ENCODE data around the gene AHRR. TPM values are rescaled to one million over a fixed set of nuclear protein-coding genes. Genes with fewer than 3 reads are reported as not detected.

AHRR gene
- total RNA-seq, 1 donor, result 0.31 TPM

DNA sequence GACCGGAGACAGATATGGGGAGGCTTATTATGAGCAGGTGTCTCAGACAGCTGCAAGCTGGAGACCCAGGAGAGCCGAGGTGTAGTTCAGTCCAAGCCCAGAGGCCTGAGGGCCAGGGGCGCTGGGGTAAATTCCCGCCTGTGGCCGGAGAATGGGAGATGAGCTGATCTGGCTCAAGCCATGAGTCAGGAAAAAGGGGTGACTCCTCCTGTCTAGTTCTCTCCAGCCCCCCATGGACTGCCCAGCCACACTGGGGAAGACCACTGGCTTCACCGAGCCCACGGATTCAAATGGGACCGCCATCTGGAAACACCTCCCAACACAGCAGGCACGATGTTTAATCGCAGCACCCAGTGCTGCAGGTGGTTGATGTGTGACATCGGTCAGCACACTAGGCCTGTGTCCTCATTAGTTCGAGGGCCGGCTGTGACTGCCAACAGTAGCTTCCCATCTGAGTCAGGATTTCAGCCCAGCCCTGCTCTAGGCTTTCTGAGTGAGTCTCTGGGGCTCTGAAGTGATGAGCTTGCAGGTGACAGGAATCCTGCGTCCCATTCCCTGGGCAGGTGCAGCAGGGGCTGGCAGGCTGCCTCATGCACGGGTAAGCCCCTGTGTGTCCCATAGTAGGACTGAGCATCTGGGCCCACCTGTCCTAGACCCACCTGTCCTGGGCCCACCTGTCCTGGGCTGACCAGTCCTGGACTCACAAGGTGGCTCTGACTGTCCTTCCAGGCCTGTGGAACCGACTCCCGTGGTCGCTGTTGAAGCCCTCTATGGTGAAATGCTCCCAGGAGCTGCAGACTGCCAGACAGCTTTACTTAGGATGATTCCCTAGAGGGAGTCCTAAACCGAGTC lies 49.7 kb downstream of the AHRR start:
- Histone ChIP-seq H3K27me3 (ENCODE audit: insufficient read depth, low read length) (peaks cover 11% of the 10 kb centered on the region), H3K9me3 (ENCODE audit: low read depth, low read length) (no peaks in the 10 kb centered on the region), H3K4me1 (ENCODE audit: insufficient read depth, low read length) (peaks cover 12% of the 10 kb centered on the region), H3K4me3 (ENCODE audit: low read length) (no peak overlapping the region)

DNA sequence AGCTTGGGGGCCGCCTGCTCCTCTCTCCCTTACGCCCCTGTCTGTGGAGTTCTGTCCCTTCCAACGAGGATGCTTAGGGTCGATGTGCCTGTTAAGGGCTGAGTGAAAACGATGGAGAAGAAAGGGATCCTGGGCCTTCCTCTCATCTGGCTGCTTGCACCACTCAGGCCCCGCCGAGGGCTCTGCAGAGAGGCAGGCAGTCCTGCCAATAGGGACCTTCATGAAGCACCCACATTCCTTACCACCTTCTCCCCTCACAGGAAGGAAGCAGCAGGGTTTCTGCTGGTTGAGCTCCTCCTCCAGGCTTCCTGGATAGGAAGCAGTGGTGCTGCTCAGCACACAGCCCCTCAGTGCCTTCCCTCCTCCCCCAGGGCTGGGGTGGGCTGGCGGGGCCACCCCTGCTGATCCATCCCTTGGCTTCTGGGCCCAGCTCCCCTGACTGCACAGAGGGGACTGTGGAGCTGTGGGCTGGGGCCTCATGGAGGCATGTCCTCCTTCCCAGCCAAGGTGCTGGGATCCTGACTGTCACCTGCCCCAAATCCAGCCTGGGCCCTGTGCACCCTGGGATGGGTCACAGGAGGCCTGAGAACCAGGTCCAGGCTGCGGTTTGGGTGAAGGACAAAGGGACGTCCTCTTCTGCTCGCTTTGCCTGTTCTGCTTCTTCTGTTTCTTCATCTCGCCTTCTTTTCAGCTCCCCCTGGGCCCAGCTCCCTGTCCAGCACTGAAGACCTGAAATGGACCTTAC lies 50.5 kb downstream of the AHRR start:
- Histone ChIP-seq H3K4me1 (ENCODE audit: insufficient read depth, low read length) (peaks cover 12% of the 10 kb centered on the region), H3K27me3 (ENCODE audit: insufficient read depth, low read length) (peaks cover 11% of the 10 kb centered on the region), H3K4me3 (ENCODE audit: low read length) (no peak overlapping the region), H3K9me3 (ENCODE audit: low read depth, low read length) (no peaks in the 10 kb centered on the region)

- Histone ChIP-seq H3K9me3 (ENCODE audit: low read depth, low read length) (no peaks in the 10 kb centered on the region), H3K27me3 (ENCODE audit: insufficient read depth, low read length) (peaks cover 11% of the 10 kb centered on the region)
Observed at GRCh38 chr5:372556-372995, 51.1 kb downstream of the AHRR start.

GRCh38 chr5:372996-373709 lies 51.6 kb downstream of the AHRR start:
- Histone ChIP-seq H3K27me3 (ENCODE audit: insufficient read depth, low read length) (peaks cover 11% of the 10 kb centered on the region), H3K9me3 (ENCODE audit: low read depth, low read length) (no peaks in the 10 kb centered on the region), H3K4me1 (ENCODE audit: insufficient read depth, low read length) (peaks cover 12% of the 10 kb centered on the region), H3K4me3 (ENCODE audit: low read length) (no peak overlapping the region)

More at GRCh38 chr5:372556-372995, 51.1 kb downstream of the AHRR start:
- Histone ChIP-seq H3K4me1 (ENCODE audit: insufficient read depth, low read length) (peaks cover 12% of the 10 kb centered on the region), H3K4me3 (ENCODE audit: low read length) (no peak overlapping the region)

DNA sequence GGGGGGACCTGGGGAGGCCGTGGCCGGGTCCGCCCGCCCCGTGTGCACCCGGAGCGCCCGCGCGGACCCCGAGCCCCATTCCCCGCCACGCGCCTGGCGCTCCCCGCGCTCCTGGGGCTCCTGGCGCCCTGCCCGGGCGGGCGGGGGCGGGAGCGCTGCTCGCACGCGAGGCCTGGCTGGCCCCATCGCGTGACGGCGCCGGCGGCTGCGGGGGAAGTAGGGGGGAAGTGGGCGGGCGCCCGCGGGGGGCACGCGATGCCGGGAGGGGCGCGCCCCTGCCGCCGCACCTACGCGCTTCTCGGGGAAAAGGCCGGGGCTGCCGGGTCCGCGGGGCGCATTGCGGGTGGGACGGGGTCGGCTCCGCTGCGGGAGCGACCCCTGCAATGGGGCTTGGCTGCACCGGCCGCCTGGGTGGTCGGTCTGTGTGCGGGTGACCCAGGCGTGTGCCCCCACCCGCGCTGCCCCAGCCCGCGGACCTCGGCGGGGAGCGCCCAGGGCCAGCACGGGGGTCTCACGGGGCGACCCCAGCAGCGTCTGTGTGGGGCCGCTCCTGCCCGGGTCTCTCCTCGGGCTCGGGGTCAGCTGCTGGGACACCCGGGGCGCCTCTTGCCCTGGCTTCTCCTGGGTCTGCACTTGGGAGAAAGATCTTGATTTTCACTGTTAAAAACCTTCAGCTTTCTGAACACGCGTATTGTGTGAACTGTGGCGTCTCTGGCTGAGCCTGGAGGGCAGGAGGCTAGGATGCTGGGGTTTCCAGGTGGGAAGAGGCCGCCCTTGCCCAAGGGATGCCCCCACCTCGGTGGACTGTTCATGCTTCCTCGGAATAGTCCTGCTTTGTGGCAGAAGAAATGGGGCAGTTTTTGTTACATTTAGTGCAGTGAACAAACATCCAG lies 52.4 kb downstream of the AHRR start:
- Histone ChIP-seq H3K27me3 (ENCODE audit: insufficient read depth, low read length) (peaks cover 11% of the 10 kb centered on the region), H3K9me3 (ENCODE audit: low read depth, low read length) (no peaks in the 10 kb centered on the region), H3K4me3 (ENCODE audit: low read length) (no peak overlapping the region), H3K4me1 (ENCODE audit: insufficient read depth, low read length) (peaks cover 7% of the 10 kb centered on the region)

DNA sequence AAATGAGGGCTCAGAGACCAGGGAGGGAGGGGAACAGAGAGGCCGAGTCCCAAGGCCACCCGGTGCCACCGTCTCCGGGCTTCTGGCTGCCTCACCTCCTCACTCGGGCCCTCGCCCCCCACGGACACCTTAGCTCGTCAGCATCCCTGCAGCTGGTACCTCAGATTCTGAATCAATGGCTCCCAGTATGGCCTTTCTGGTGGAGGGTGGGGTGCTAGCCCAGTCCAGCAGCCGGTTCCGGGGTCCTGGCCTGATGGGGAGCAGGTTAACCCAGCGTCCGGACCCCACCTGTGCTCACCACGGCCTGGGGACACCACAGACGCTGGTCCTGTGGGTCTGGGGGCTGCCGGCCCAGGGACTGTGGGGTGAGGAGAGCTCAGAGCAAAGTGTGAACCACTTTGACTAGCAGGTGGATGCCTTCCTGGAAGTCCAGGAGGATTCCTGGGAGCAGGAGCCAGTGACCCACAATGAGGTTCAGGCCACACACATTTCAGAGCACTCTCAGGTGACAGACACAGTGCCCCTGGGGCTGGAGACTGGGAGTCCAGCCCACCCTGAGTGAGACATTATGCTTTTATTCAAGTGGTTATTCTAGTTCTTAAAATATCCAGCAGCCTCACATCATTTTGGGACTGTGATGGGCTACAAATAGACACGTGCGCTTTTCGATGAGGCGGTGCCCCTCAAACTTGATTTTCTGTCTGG lies 53.3 kb downstream of the AHRR start:
- no peak overlapping the region for H3K4me3 ChIP-seq (ENCODE audit: low read length)
- H3K27me3 ChIP-seq (ENCODE audit: insufficient read depth, low read length), result peaks cover 11% of the 10 kb centered on the region
- no peaks in the 10 kb centered on the region for H3K4me1 ChIP-seq (ENCODE audit: insufficient read depth, low read length)
- no peaks in the 10 kb centered on the region for H3K9me3 ChIP-seq (ENCODE audit: low read depth, low read length)

DNA sequence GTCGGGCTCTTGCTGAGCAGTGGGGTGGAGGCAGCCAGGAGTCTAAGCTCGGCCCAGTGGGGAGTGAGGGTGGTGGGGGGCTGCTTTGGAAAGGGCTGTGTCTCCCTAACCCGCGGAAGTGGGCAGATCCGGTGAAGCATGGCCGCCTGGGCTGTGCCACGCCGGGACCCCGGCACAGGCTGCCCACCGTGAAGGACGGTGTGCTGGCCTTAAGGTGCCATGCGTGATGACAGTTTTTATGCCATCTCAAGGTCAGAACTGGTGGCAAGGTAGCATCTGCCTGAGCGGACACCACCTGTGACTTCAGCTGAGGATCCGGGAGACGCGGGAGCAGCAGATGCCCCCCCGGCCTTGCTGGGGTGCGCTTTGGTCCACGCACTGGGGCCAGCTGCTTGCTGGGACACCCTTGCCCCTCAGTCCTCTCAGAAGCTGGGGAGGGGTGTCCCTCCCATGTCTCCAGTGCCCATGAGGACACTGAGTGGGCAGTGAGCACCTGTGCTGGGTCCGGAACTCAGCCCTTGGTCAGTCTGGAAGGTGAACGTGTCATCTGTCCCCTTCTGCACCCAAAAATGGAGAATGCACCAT lies 53.9 kb downstream of the AHRR start:
- Histone ChIP-seq H3K4me3 (ENCODE audit: low read length) (no peak overlapping the region), H3K27me3 (ENCODE audit: insufficient read depth, low read length) (peaks cover 11% of the 10 kb centered on the region), H3K9me3 (ENCODE audit: low read depth, low read length) (no peaks in the 10 kb centered on the region), H3K4me1 (ENCODE audit: insufficient read depth, low read length) (no peaks in the 10 kb centered on the region)

DNA sequence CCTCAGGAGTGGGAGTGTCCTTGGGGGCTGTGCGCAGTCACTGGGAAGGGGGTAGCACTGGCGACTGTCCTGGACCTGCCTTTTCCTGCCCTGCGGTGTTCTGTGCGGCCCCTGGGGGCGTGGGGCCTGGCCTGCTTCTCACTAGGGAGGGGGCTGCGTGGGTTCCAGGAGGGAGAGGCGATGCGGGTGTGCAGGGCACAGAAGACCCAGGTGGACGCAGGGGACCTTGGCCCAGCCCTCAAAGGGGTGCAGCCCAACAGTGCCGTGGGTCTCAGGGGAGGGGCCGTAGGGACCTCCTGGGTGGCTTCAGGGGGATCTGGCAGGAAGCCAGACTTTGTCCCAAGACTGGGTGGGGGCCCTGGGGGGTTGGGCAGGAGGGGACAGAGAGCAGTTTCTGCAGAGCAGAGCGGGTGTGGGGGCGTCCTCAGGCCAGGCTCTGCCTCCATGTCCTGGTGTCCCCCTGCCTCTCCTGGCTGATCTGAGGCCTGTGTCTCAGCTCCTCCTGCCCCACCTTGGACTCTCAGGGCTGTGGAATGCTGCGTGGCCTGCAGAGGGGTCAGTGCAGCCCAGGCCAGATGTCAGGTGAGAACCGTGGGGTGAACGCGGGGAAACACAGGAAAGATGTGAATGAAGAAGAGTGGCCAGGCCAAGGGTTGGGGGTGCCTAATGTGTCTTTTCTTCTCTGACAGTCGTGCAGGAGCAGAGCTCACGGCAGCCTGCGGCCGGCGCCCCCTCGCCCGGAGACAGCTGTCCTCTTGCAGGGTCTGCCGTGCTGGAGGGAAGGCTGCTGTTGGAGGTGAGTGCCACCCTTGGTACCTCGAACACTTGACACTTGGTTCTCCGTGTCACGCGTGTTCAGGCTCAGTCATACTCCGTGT lies 54.6 kb downstream of the AHRR start:
- Histone ChIP-seq H3K4me3 (ENCODE audit: low read length) (no peak overlapping the region), H3K27me3 (ENCODE audit: insufficient read depth, low read length) (peaks cover 11% of the 10 kb centered on the region), H3K4me1 (ENCODE audit: insufficient read depth, low read length) (no peaks in the 10 kb centered on the region), H3K9me3 (ENCODE audit: low read depth, low read length) (no peaks in the 10 kb centered on the region)

- Histone ChIP-seq H3K4me3 (ENCODE audit: low read length) (no peak overlapping the region), H3K27me3 (ENCODE audit: insufficient read depth, low read length) (peaks cover 11% of the 10 kb centered on the region), H3K4me1 (ENCODE audit: insufficient read depth, low read length) (no peaks in the 10 kb centered on the region), H3K9me3 (ENCODE audit: low read depth, low read length) (no peaks in the 10 kb centered on the region)
Observed at GRCh38 chr5:376799-377325, 55.3 kb downstream of the AHRR start.

DNA sequence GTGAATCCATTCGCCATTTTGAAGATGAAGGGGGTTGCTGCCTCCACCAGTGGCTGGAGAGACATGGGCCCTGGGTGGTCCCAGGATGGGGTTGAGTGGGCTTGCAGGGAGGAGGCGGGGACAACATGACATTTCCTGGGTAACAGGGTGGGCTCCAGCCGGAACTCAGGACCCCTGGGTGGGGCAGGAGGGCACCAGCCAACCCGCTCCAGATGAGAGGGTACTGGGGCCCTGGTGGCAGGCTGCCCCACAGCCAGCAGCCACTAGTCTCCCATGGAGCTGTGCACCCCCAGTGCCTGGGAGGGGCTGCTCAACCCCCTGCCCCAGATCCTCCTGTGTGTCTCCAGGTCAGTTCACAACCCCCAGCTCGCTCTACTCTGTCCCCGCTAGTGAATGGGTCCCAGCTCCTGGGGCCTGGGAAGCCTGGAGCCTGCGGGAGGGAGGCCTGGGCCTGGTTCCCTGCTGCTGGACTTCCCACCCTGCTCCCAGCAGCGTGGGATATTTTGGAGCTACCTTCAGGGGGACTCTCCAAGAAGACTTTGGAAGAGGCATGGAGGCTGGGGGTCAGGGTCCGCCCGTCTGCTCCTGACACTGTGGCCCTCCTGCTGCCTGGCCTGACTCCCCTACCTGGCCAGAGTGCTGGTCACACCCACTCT lies 55.9 kb downstream of the AHRR start:
- peaks cover 11% of the 10 kb centered on the region for H3K27me3 ChIP-seq (ENCODE audit: insufficient read depth, low read length)
- H3K9me3 ChIP-seq (ENCODE audit: low read depth, low read length), result no peaks in the 10 kb centered on the region
- no peak overlapping the region for H3K4me3 ChIP-seq (ENCODE audit: low read length)
- H3K4me1 ChIP-seq (ENCODE audit: insufficient read depth, low read length), result no peaks in the 10 kb centered on the region

DNA sequence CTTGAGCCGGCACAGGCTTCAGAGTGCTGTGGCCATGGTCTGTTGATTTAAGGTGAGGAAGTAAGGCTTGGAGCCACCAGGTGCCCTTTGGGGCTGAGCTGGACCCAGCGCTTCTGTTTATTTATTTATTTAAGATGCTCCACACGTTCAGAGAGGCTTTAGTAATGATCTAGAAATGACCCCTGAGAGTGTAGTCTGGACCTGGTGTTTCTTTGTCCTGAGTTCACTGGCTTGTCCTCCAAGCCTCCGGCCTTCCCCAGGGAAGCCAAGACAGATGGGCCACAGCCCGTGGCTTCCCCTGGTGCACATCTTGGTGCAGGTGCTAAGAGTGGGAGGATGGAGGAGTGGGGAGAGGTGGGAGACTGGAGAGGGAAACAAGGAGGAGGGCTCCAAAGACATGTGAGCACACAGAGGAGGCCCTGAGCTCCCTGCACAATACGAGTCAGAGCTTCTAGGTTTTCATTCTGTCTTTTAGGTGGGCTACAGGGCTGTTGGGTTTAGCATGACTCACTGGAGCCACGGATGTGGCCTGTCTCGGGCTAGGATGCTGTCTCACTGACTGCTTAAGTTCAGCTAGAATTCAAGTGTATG lies 56.9 kb downstream of the AHRR start:
- no peaks in the 10 kb centered on the region for H3K4me1 ChIP-seq (ENCODE audit: insufficient read depth, low read length)
- H3K4me3 ChIP-seq (ENCODE audit: low read length), result no peak overlapping the region
- no peaks in the 10 kb centered on the region for H3K9me3 ChIP-seq (ENCODE audit: low read depth, low read length)
- peaks cover 5% of the 10 kb centered on the region for H3K27me3 ChIP-seq (ENCODE audit: insufficient read depth, low read length)

All from mononuclear cell (primary cell).